SJCRH30 (cell line): ENCODE measurements around the gene KEAP1. TPM values are rescaled to one million over a fixed set of nuclear protein-coding genes. Genes with fewer than 3 reads are reported as not detected.

Experiments
- DNase-seq, 2 experiments: peaks; one replicate each; pipeline ENCODE4 v3.0.0-alpha.2; 2015 to 2020
- H3K27ac ChIP-seq: fragments of 250-450 bp; sonication (Bioruptor Pico); 2 replicates; pipeline ENCODE4 v1.5.1; 2020; ENCODE audit warnings: mild to moderate bottlenecking, moderate library complexity
- H3K27me3 ChIP-seq: fragments of 250-450 bp; sonication (Bioruptor Pico); 2 replicates; pipeline ENCODE4 v1.5.1; 2020; ENCODE audit warnings: mild to moderate bottlenecking, moderate library complexity
- H3K36me3 ChIP-seq: fragments of 250-450 bp; sonication (Bioruptor Pico); 2 replicates; pipeline ENCODE4 v1.5.1; 2020; ENCODE audit warnings: mild to moderate bottlenecking, moderate library complexity
- H3K4me1 ChIP-seq: fragments of 250-450 bp; sonication (Bioruptor Pico); 2 replicates; pipeline ENCODE4 v1.5.1; 2020; ENCODE audit warnings: mild to moderate bottlenecking, moderate library complexity
- H3K4me3 ChIP-seq: fragments of 250-450 bp; sonication (Bioruptor Pico); 2 replicates; pipeline ENCODE4 v1.5.1; 2020; ENCODE audit warnings: mild to moderate bottlenecking, moderate library complexity
- H3K9me3 ChIP-seq: fragments of 250-450 bp; sonication (Bioruptor Pico); replicated peaks from 2 replicates; pipeline ENCODE4 v1.5.1; 2020; ENCODE audit warnings: mild to moderate bottlenecking, moderate library complexity
- total RNA-seq: library from RNA; depleted of rRNA; stranded (reverse); fragments of >200 nt; shearing (Covaris generic); gene quantifications from 2 replicates; pipeline ENCODE4 v1.2.3, GENCODE V29; 2014

KEAP1 gene
- total RNA-seq, 1 experiment from 2014 or later, result 45.3 TPM

GRCh38 chr19:10517361-10517759, 14.2 kb upstream of the KEAP1 start, which contains the start of gene S1PR5:
Gene S1PR5, minus strand, starts transcription at chr19:10517447. Its CDS starts 2,436 bp downstream, at chr19:10515011.
- H3K36me3 ChIP-seq, result no peaks in the 10 kb centered on the region
- peaks cover 14% of the 10 kb centered on the region for H3K27me3 ChIP-seq
- peaks cover 3% of the 10 kb centered on the region; the same call in 1 of the 2 replicates for H3K4me1 ChIP-seq
- H3K4me3 ChIP-seq, result peak within 1 kb of the TSS; percentile 58
- H3K9me3 ChIP-seq, result no peaks in the 10 kb centered on the region
- no peak within 1 kb of the TSS for H3K27ac ChIP-seq
- peak; percentile 33 to 34 for DNase-seq

GRCh38 chr19:10516671-10517286, 13.6 kb upstream of the KEAP1 start:
- H3K4me1 ChIP-seq, result peaks cover 3% of the 10 kb centered on the region; the same call in 1 of the 2 replicates
- H3K27ac ChIP-seq, result no peak overlapping the region
- no peaks in the 10 kb centered on the region for H3K9me3 ChIP-seq
- H3K27me3 ChIP-seq, result peaks cover 9% of the 10 kb centered on the region
- no peaks in the 10 kb centered on the region for H3K36me3 ChIP-seq
- peak; percentile 41 to 53 for DNase-seq
- H3K4me3 ChIP-seq, result peak overlapping the region; percentile 58

DNA sequence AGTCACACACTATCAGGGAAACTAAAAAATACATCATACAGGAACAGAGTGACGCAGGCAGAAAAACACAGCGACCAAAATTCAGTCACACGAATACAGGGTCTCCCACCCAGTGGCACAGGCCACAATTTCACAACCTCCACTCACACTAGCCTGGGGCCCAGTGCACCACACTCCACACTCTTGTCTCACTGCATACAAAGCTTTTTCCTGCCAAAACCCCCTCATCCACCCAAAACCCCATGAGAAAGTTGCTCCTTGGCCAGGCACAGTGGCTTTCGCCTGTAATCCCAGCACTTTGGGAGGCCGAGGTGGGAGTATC, 12.9 kb upstream of the KEAP1 start:
- Histone ChIP-seq H3K4me1 (peaks cover 3% of the 10 kb centered on the region; the same call in 1 of the 2 replicates), H3K9me3 (no peaks in the 10 kb centered on the region), H3K27ac (no peak overlapping the region), H3K27me3 (peaks cover 8% of the 10 kb centered on the region), H3K4me3 (no peak overlapping the region), H3K36me3 (no peaks in the 10 kb centered on the region)
- no peak for DNase-seq

- H3K27me3 ChIP-seq, result peaks cover 4% of the 10 kb centered on the region
Measured at GRCh38 chr19:10514211-10515145, 11.3 kb upstream of the KEAP1 start.

GRCh38 chr19:10513223-10513622, 10.1 kb upstream of the KEAP1 start:
- no peaks in the 10 kb centered on the region for H3K9me3 ChIP-seq
- no peak overlapping the region for H3K27ac ChIP-seq
- DNase-seq, result no peak
- H3K4me1 ChIP-seq, result peaks cover 7% of the 10 kb centered on the region; the same call in 1 of the 2 replicates
- no peaks in the 10 kb centered on the region for H3K27me3 ChIP-seq
- no peak overlapping the region for H3K4me3 ChIP-seq
- no peaks in the 10 kb centered on the region for H3K36me3 ChIP-seq

More at GRCh38 chr19:10514211-10515145, 11.3 kb upstream of the KEAP1 start:
- Histone ChIP-seq H3K4me3 (no peak overlapping the region), H3K27ac (no peak overlapping the region), H3K4me1 (peaks cover 10% of the 10 kb centered on the region; the same call in 1 of the 2 replicates), H3K9me3 (no peaks in the 10 kb centered on the region), H3K36me3 (no peaks in the 10 kb centered on the region)
- DNase-seq, result no peak

- DNase-seq, result peak; percentile 48 to 60
- Histone ChIP-seq H3K27ac (no peak overlapping the region), H3K4me1 (peaks cover 7% of the 10 kb centered on the region; the same call in 1 of the 2 replicates), H3K4me3 (no peak overlapping the region), H3K27me3 (no peaks in the 10 kb centered on the region), H3K36me3 (no peaks in the 10 kb centered on the region), H3K9me3 (no peaks in the 10 kb centered on the region)
Measured at GRCh38 chr19:10510301-10510802, 7.2 kb upstream of the KEAP1 start.

DNA sequence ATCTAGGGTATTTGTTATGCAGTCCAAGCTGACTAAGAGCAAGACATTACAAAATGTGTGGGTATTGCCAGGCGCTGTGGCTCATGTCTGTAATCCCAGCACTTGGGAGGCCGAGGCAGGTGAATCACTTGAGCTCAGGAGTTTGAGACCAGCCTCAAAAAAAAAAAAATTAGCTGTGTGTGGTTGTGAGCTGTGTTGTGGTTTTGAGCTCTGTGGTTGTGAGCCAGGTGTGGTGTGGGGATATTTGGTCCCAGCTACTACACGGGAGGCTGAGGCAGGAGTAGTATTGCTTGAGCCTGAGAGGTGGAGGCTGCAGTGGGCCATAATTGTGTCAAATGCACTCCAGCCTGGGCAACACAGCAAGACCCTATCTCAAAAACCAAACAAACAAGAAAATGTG, 5.6 kb upstream of the KEAP1 start:
- Histone ChIP-seq H3K4me3 (no peak overlapping the region), H3K36me3 (no peaks in the 10 kb centered on the region)
- DNase-seq, result no peak

DNA sequence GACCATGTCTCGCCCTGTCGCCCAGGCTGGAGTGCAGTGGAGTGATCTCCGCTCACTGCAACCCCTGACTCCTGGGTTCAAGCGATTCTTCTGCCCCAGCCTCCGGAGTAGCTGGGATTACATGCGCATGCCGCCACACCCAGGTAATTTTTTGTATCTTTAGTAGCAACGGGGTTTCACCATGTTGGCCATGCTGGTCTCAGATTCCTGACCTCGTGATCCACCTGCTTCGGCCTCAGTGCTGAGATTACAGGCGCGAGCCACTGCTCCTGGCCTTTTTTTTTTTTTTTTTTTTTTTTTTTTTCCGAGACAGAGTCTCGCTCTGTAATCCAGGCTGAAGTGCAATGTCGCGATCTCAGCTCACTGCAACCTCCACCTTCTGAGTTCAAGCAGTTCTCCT, 4.9 kb upstream of the KEAP1 start:
- peaks cover 7% of the 10 kb centered on the region; the same call in 1 of the 2 replicates for H3K4me1 ChIP-seq

More for the DNA sequence above, 5.6 kb upstream of the KEAP1 start:
- Histone ChIP-seq H3K27ac (no peak overlapping the region), H3K27me3 (no peaks in the 10 kb centered on the region), H3K4me1 (peaks cover 7% of the 10 kb centered on the region; the same call in 1 of the 2 replicates), H3K9me3 (no peaks in the 10 kb centered on the region)

DNA sequence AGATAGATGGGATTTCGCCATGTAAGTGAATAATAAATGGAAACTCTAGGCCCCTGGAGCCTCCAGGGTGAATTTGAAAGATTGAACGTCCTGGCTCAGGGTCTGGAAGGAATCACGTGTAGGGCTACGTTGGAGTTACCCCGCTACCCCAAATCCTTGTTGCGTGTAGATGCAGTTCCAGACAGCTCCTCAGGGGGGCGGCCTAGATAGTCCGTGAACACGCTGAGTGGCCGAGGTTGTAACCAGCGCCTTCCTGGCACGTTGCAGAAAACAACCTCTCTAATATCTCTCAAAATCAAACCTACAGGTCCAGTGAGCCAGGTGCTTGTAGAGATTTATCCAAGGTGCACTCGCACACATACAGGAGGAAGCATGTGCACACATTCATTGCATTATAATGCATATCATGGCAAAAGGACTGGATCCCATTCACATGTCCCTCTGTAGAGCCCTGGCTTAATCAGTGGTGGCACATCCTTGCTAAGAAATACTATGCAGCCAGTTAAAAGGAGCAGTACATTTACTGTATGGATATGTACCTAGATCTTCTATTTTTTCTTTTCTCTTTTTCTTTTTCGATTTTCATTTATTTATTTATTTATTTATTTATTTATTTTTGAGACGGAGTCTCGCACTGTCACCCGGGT, 2.5 kb upstream of the KEAP1 start:
- Histone ChIP-seq H3K27ac (no peak overlapping the region), H3K27me3 (no peaks in the 10 kb centered on the region), H3K36me3 (no peaks in the 10 kb centered on the region), H3K4me1 (peaks cover 7% of the 10 kb centered on the region; the same call in 1 of the 2 replicates), H3K9me3 (no peaks in the 10 kb centered on the region), H3K4me3 (no peak overlapping the region)
- DNase-seq, result peak; percentile 70 to 78

More for the DNA sequence above, 4.9 kb upstream of the KEAP1 start:
- H3K27me3 ChIP-seq, result no peaks in the 10 kb centered on the region
- H3K4me3 ChIP-seq, result no peak overlapping the region
- no peak for DNase-seq
- no peaks in the 10 kb centered on the region for H3K9me3 ChIP-seq
- H3K27ac ChIP-seq, result no peak overlapping the region
- H3K36me3 ChIP-seq, result no peaks in the 10 kb centered on the region

DNA sequence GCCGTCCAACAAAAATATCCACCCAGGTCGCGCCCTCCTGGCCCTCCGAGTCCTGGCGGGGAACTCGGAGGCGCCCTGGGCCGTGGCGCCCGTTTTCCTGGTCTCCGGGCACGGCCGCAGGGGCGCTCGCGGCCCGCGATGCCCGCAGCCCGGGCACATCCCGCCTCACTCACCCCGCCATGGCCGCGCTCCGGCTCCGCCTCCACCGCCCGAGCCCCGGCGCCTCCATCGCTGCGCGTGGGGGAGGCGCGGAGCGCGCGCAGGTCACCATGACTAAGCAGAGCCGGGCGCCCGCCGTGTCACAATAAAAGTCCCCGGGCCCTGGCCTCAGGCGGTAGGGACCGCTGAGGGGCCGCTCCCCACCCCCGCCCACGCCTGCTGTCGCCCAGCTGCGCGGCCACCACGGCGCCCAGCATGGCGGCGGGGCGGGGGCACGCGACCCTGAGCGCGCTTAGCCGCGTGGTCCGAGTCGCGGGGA, 593 bp downstream of the KEAP1 start:
- DNase-seq, result peak; percentile 95 to 96
- no peaks in the 10 kb centered on the region for H3K27me3 ChIP-seq
- peaks cover 17% of the 10 kb centered on the region for H3K36me3 ChIP-seq
- peak overlapping the region; percentile 96 for H3K27ac ChIP-seq
- no peaks in the 10 kb centered on the region for H3K9me3 ChIP-seq
- peak overlapping the region; percentile 87 for H3K4me3 ChIP-seq
- H3K4me1 ChIP-seq, result no peaks in the 10 kb centered on the region

DNA sequence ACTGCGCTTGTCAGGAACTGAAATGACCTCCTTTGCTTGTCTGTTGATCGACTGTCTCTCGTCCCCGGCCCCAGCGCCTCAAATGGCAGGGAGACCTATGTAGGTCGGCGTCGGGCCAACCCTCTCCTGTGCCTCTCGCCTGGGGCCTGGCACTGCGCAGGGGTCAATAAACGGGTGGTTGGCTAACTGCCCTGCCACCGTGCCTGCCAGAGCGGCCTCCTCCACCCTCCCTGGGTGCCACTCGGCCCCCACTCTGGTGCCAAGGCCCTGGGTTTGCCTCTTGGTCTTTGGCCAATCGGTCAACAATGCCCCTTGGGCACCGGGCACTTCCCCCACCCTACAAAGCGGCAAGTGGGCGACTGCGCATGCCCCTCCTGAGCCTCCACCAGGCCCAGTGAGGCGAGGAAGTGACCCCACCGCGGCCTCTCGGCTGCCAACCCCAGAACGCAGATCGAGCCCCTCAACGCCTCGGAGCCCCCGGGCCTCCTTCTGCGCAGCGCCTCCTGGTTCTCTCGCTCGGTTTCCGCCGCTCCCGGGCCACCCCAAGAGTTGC, 1.1 kb downstream of the KEAP1 start:
- no peaks in the 10 kb centered on the region for H3K4me1 ChIP-seq
- peak overlapping the region; percentile 87 for H3K4me3 ChIP-seq
- H3K27me3 ChIP-seq, result no peaks in the 10 kb centered on the region
- peak overlapping the region; percentile 96 for H3K27ac ChIP-seq
- H3K9me3 ChIP-seq, result no peaks in the 10 kb centered on the region
- peaks cover 22% of the 10 kb centered on the region for H3K36me3 ChIP-seq
- DNase-seq, result peak; percentile 67 to 68

DNA sequence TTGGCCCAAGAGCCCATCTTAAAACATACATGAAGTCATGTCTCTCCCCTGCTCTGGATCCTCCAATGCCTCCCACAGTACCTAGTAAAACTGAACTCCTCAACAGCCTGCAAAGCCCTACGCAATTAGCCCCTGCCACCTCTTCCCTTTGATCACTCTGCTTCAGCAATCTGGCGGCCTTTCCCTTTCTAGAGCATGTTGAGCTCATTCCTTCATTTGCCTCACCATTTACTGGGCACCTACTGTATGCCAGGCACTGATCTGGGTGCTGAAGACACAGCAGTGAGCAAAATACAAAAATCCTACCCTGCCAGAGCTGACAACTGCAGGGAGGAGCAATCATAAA, 2.9 kb downstream of the KEAP1 start:
- Histone ChIP-seq H3K4me3 (no peak overlapping the region), H3K27ac (no peak overlapping the region), H3K36me3 (peaks cover 22% of the 10 kb centered on the region), H3K27me3 (no peaks in the 10 kb centered on the region), H3K9me3 (no peaks in the 10 kb centered on the region), H3K4me1 (no peaks in the 10 kb centered on the region)
- no peak for DNase-seq

GRCh38 chr19:10499550-10500246, 3.5 kb downstream of the KEAP1 start:
- H3K36me3 ChIP-seq, result peaks cover 24% of the 10 kb centered on the region

DNA sequence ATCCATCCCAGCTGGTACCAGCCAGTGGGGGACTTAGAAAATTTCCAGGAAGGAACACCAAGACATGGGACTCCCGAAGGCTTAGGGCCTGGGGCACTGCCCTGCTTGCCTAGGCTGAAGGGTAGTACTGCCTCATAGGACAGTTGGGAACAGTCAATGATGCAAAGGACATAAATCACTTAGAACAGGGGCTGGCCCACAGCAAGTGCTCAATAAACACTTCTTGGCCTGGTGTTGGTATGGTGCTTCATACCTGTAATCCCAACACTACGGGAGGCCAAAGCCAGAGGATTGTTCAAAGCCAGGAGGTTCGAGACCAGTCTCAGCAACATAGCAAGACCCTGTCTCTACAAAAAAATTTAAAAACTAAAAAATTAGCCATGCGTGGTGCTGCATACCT, 5.8 kb downstream of the KEAP1 start:
- Histone ChIP-seq H3K4me3 (no peak overlapping the region), H3K36me3 (peaks cover 28% of the 10 kb centered on the region), H3K27me3 (no peaks in the 10 kb centered on the region), H3K9me3 (no peaks in the 10 kb centered on the region), H3K4me1 (no peaks in the 10 kb centered on the region), H3K27ac (no peak overlapping the region)
- DNase-seq, result no peak

More at GRCh38 chr19:10499550-10500246, 3.5 kb downstream of the KEAP1 start:
- no peak for DNase-seq
- no peaks in the 10 kb centered on the region for H3K27me3 ChIP-seq
- H3K27ac ChIP-seq, result no peak overlapping the region
- no peaks in the 10 kb centered on the region for H3K9me3 ChIP-seq
- H3K4me1 ChIP-seq, result no peaks in the 10 kb centered on the region
- no peak overlapping the region for H3K4me3 ChIP-seq
